ENCODE data around the gene ABHD12. TPM values are rescaled to one million over a fixed set of nuclear protein-coding genes. Genes with fewer than 3 reads are reported as not detected.

The ABHD12 gene
- total and polyA plus RNA-seq, 2 donors (not counting 1 experiment from before 2014, with no cell fraction given), result 9.6 to 28.3 TPM

- TF ChIP-seq EZH2 (IDR thresholded peaks at IDR 0.05; ENCODE audit: borderline replicate concordance, insufficient read depth, low read depth, low read length, poor library complexity, severe bottlenecking), result no peak
- no peak for TF ChIP-seq CTCF (IDR thresholded peaks at IDR 0.05)
- H3K27me3 Mint-ChIP-seq, result no peaks in the 10 kb centered on the region
- peaks cover 19% of the 10 kb centered on the region for H3K79me2 ChIP-seq (ENCODE audit: control insufficient read depth, insufficient read depth, low read length)
These were observed 131.8 kb downstream of the ABHD12 start for GRCh38 chr20:25258828-25259227.

GRCh38 chr20:25258476-25258805 lies 132.2 kb downstream of the ABHD12 start:
- POLR2A ChIA-PET, result no interaction called here
- CTCF ChIA-PET, result no interaction called here
- Histone ChIP-seq H4K20me1 (ENCODE audit: control insufficient read depth, insufficient read depth, low read length, poor library complexity, severe bottlenecking) (peaks cover 21% of the 10 kb centered on the region), H3K4me3 (ENCODE audit: control extremely low read depth in 1 of 5, extremely low read depth in 1 of 5, insufficient read depth in 1 of 5, low read depth in 2 of 5, low read length in 4 of 5) (no peak overlapping the region), H3K79me2 (ENCODE audit: control insufficient read depth, insufficient read depth, low read length) (peaks cover 19% of the 10 kb centered on the region), H3K27ac (ENCODE audit: low read length in 2 of 2) (no peak overlapping the region), H3K36me3 (replicated peaks in 1 of 2; ENCODE audit: control extremely low read depth in 1 of 2, control insufficient read depth in 1 of 2, extremely low read depth in 1 of 2, insufficient read depth in 2 of 2, low read length in 1 of 2) (peaks cover 3 to 13% of the 10 kb centered on the region in 2 experiments), H2AFZ (ENCODE audit: insufficient read depth, low read depth, low read length, poor library complexity, severe bottlenecking) (no peak overlapping the region), H3K27me3 (replicated peaks in 1 of 4; ENCODE audit: control extremely low read depth in 1 of 4, control insufficient read depth in 3 of 4, insufficient read depth in 4 of 4, low read length in 3 of 4) (no peaks in the 10 kb centered on the region), H3K4me1 (ENCODE audit: control insufficient read depth in 2 of 2, insufficient read depth in 2 of 2, low read length in 2 of 2) (no peaks in the 10 kb centered on the region), H3K9me3 (ENCODE audit: control extremely low read depth in 1 of 3, control insufficient read depth in 2 of 3, insufficient read depth in 1 of 3, low read length in 2 of 3) (no peaks in the 10 kb centered on the region), H3K9ac (ENCODE audit: low read length) (no peak overlapping the region), H3K4me2 (replicated peaks; ENCODE audit: low read depth, low read length, poor library complexity, severe bottlenecking) (no peak overlapping the region)
- Mint-ChIP-seq H3K9me3 (ENCODE audit: insufficient read depth) (peaks cover 6% of the 10 kb centered on the region), H3K27me3 (no peaks in the 10 kb centered on the region), H3K4me1 (no peaks in the 10 kb centered on the region), H3K27ac (no peak overlapping the region), H3K4me3 (no peak overlapping the region)
- ATAC-seq (ENCODE audit: low read depth), result no peak
- DNase-seq, result no peak
- TF ChIP-seq CTCF (IDR thresholded peaks at IDR 0.05) (no peak), EZH2 (IDR thresholded peaks at IDR 0.05; ENCODE audit: borderline replicate concordance, insufficient read depth, low read depth, low read length, poor library complexity, severe bottlenecking) (no peak)
- intact Hi-C loops (cut with micrococcal nuclease), result no loop called here
- WGBS (ENCODE audit: insufficient coverage), result 100% methylated on average over 8 of the region's 8 CpGs

More at GRCh38 chr20:25258828-25259227, 131.8 kb downstream of the ABHD12 start:
- no peak overlapping the region for H2AFZ ChIP-seq (ENCODE audit: insufficient read depth, low read depth, low read length, poor library complexity, severe bottlenecking)
- H3K27ac ChIP-seq (ENCODE audit: low read length in 2 of 2), result no peak overlapping the region
- intact Hi-C loops (cut with micrococcal nuclease), result no loop called here
- CTCF ChIA-PET, result no interaction called here
- H3K4me2 ChIP-seq (replicated peaks; ENCODE audit: low read depth, low read length, poor library complexity, severe bottlenecking), result no peak overlapping the region
- H3K9me3 ChIP-seq (ENCODE audit: control extremely low read depth in 1 of 3, control insufficient read depth in 2 of 3, insufficient read depth in 1 of 3, low read length in 2 of 3), result no peaks in the 10 kb centered on the region
- H3K27ac Mint-ChIP-seq, result no peak overlapping the region
- H3K36me3 ChIP-seq (replicated peaks in 1 of 2; ENCODE audit: control extremely low read depth in 1 of 2, control insufficient read depth in 1 of 2, extremely low read depth in 1 of 2, insufficient read depth in 2 of 2, low read length in 1 of 2), result peaks cover 3 to 13% of the 10 kb centered on the region in 2 experiments
- no peak overlapping the region for H3K9ac ChIP-seq (ENCODE audit: low read length)
- no peaks in the 10 kb centered on the region for H3K27me3 ChIP-seq (replicated peaks in 1 of 4; ENCODE audit: control extremely low read depth in 1 of 4, control insufficient read depth in 3 of 4, insufficient read depth in 4 of 4, low read length in 3 of 4)
- no peaks in the 10 kb centered on the region for H3K4me1 Mint-ChIP-seq
- ATAC-seq (ENCODE audit: low read depth), result no peak
- POLR2A ChIA-PET, result no interaction called here
- H3K4me3 ChIP-seq (ENCODE audit: control extremely low read depth in 1 of 5, extremely low read depth in 1 of 5, insufficient read depth in 1 of 5, low read depth in 2 of 5, low read length in 4 of 5), result no peak overlapping the region
- H4K20me1 ChIP-seq (ENCODE audit: control insufficient read depth, insufficient read depth, low read length, poor library complexity, severe bottlenecking), result peaks cover 21% of the 10 kb centered on the region
- H3K9me3 Mint-ChIP-seq (ENCODE audit: insufficient read depth), result peaks cover 6% of the 10 kb centered on the region
- H3K4me1 ChIP-seq (ENCODE audit: control insufficient read depth in 2 of 2, insufficient read depth in 2 of 2, low read length in 2 of 2), result no peaks in the 10 kb centered on the region
- DNase-seq, result no peak
- 100% methylated on average over 2 of the region's 4 CpGs for WGBS (ENCODE audit: insufficient coverage)
- no peak overlapping the region for H3K4me3 Mint-ChIP-seq
